ENCODE results near the gene TNIK.
"Not testable (repeated sequence)": the region's sequence is repeated elsewhere in the genome, so short reads cannot be mapped to it uniquely, and the experiment has no call there.

Gene TNIK

GRCh38 chr3:171156401-171157010 is 303.7 kb downstream of the TNIK start:
- DNase-seq: no peak

GRCh38 chr3:171155122-171155700 is 305.0 kb downstream of the TNIK start:
- DNase-seq: no peak

DNA sequence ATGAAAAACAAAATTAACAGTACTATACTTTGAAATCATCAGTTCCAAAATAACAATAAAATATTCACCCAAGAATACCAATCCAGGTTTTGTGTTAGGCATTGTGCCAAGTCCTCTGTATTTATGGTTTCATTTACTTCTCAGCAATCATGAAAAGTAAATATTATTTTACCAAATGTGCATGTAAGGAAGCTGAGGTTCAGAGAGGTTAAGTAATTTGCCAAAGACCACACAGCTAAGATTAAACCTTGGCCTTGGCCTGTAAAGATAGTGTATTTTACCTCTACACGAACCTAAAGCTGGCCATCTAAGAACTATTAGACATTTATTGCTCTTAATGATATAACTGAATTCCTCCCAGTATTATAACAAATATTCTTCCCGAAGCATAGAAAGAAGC is 309.3 kb downstream of the TNIK start:
- no peak for DNase-seq

DNA sequence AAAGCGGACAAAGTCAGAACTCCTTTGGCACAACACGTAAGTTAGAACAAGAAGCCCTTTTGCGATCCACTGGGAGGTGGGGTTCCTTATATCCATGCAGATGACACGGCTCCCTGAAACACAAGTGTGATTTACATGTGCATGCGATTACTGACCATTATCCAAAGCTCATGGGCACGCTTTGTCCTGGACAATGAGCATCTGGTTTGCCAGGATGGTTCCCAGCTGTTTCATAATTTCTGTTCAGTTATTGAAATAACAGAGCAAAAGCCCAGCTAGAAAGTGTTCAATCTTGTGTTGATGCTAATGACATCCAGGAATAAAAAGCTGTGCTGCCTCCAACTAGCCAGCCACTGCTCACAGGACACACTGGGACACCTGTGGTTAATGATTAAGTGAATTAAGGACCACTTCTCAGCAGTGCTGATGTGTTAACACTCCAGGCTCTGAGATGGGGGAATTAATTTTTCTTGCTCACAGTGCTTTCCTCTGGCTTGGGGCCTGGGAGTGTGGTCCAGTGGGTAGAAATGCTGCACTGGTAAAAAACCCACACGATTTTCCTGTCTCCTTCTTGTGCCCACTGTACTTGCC is 310.6 kb downstream of the TNIK start:
- no peak for DNase-seq

GRCh38 chr3:171145798-171146197 is 314.4 kb downstream of the TNIK start:
- no peak for DNase-seq

- no peak for DNase-seq
Measured at GRCh38 chr3:171142985-171143384, 317.2 kb downstream of the TNIK start.

DNA sequence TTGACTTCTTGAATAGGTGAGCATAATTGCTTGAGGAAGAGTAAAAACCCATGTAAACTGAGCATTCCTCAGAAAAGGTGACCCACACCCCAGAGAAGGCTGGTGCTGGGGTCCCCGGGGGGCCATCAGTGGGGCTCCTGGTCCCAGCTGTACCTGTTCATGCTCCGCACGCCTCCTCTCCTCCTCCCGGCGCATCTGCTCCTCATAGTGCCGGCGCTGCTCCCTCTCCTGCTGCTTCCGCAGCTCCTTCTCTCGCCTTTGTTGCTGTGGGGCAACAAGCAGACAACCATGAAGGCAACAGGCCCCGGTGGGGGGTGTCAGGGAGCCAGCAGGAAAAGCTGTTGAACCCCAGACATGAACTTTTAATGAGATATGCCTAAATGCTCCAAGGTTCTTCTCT is 320.0 kb downstream of the TNIK start:
- no peak for DNase-seq

- no peak for DNase-seq
Measured at GRCh38 chr3:171138027-171138426, 322.2 kb downstream of the TNIK start.

DNA sequence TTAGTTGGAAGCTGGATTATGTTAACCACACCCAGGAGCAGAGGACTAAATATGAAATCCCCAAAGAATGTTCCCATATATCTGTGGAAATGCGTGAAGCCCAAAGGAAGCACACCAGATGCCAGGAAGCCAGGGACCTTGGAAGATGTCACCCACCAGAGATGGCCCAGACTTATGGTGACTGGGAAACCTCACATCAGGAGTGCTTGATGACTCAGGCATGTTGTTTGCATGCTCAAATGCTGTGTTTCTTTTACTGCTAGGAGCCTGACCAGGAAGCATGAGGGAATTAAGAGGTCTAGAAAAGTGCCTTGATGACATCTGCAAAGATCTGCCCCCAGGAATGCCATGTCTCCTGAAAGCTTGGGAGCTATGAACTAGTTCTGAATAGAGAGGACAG is 324.7 kb downstream of the TNIK start:
- no peak for DNase-seq

DNA sequence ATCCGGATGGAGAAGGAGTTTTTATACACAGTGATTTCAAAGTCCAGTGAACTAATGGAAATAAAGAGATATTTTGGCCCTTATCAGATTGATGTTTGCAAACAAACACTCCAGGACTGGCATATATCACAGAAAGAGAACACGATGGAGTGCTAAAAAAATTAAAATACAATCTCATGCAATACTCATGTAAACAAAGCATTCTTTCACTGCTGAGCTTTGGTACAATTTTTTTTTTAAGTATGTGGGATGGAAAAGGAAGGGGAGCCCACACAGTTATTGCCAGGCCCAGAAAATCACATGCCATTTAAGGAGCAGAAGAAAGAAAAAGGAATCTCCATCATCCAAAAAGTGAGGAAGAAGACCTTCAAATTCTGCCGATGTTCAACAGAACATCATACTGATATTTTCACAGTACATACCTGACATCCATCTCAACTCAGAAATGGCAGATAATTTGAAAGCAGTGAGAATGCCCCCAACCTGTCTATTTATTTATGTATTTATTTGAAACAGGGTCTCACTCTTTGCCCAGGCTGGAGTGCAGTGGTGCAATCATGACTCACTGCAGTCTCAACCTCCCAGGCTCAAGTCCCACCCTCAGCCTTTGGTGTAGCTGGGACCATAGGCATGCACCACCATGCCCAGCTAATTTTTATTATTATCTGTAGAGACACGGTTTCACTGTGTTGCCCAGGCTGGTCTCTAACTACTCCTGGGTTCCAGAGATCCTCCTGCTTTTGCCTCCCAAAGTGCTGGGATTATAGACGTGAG is 326.2 kb downstream of the TNIK start:
- DNase-seq: no peak

DNA sequence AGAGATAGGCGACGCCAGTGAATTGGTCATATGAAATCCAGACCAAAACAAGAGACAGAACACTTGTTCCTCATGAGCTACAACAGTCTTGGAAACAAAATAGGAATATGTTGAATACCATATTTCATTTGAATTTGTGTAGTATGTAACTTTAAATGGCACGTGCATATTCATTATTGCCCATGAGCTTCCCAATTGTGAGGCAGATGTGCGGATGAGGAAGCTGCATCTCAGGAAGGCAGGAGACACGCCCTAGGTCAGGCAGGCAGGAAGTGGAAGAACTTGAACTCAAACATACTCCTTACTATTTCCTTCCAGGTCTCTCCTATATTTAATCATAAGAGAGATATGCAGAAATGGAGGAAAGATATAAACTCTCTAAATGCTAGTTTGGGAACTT is 326.9 kb downstream of the TNIK start:
- no peak for DNase-seq

DNA sequence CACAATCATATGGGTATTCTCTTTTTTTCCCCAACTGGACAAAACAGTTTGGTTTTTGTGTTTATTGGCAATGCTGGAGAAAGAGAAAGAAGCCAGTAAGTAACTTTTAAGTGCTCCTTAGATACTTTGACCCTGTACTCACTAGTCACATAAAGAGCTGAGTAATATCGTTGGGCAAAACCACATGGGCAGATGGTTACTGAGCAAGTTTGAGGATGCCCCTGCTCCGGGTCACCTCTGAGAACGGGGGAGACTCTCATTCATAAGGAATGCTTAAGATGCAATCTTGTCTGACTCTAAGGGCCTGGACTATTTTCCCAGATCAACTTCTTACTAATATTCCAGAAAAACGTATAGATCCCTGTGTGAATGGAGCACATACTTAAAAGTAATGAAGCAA is 327.3 kb downstream of the TNIK start:
- DNase-seq: no peak

GRCh38 chr3:171129827-171130226 is 330.4 kb downstream of the TNIK start:
- DNase-seq: no peak

DNA sequence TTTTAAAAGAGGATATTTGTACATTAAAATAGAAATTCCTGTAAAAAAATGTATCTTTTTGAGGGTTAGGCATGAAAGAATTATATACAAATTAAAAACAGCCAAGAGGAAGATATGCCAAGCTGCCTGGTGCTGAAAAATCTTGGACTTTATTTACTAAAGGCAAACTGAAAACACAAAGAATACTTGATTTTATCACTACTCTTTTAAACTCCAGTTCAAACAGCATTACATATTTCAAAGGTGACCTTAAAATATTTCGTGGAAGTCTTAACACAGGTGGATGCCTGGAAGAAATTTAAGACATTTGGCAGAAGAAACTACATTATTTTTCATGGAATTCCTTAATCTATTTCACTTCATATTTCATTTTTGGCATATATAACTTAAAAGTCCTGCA is 332.6 kb downstream of the TNIK start:
- DNase-seq: no peak

GRCh38 chr3:171126478-171127209 is 333.6 kb downstream of the TNIK start:
- DNase-seq: no peak

DNA sequence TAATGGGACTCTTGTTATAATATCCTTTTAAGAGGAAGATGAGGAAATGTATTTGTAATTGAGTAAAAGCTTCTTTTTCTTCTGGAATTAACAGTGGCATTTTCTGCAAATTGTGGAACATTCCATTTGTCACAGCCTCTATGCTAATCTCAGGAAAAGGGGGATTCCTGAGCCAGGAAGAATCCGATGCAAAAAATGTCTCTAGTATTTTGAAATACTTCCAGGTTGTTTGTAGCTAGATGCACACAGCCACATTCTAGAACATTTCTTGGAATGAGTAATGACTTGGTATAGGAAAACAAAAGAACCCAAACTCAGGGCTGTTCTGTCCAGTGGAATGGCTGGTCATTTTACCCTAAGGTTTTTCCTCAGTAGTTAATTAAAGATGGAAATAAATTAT is 335.2 kb downstream of the TNIK start:
- no peak for DNase-seq

DNA sequence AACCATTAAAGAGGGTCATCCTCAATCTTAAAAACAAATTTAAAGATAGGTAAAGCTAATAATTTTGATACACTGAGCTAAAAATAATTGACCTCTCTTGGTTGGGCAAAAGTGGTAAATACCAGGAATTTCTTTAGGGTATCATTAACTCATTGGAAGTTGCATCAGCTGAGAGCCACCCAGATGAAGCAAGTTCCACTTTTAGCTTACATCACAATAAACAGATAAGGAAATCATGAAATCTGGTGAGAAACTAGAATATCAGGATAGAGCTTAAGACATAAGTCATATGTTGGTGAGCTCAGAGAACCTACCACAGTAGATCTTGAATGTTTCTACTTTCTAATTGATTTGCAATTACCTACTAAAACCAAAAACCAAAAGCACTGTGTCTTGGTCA is 336.3 kb downstream of the TNIK start:
- no peak for DNase-seq

- DNase-seq: no peak
Measured at GRCh38 chr3:171122861-171123260, 337.3 kb downstream of the TNIK start.

DNA sequence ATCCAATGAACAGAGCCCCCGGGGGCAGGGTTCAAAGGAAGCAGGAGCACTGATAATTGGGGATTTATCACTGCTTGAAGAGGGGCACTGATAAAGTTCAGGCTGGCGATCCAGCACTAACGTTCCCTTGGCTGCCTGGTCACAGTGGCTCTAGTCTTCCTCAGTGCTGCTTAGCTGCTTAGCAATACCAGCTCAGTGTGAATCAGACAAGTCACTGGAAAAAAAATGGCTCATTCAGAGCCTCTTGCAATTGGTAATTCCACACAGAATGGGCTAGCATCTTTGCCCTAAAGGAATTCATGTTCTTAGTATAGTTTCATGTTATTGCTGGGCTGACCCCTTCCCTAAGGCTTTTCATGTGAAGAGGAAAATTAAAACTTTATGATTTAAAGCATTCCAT is 338.0 kb downstream of the TNIK start:
- no peak for DNase-seq

DNA sequence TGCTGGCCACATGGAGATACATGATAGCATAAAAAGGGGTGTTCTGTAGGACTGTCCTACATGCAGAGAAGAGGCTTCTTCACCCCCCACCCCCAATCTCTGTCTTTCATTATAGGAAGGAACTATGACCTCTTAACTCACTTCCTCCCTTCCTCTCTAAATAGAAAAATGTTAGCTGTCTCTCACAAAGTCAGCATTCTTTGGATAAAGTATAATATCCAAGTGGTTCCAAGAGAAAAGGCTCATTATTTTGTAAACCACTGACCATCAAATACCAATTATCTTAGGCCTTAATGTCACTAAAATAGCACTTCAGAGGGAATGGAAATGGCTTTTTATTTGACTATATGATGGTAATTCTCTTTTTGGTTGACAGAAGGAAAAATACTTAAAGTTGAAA is 338.4 kb downstream of the TNIK start:
- no peak for DNase-seq

DNA sequence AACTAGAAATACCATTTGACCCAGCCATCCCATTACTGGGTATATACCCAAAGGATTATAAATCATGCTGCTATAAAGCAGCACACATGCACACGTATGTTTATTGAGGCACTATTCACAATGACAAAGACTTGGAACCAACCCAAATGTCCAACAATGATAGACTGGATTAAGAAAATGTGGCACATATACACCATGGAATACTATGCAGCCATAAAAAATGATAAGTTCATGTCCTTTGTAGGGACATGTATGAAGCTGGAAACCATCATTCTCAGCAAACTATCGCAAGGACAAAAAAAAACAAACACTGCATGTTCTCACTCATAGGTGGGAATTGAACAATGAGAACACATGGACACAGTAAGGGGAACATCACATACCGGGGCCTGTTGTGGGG is 340.8 kb downstream of the TNIK start:
- not testable (repeated sequence) for DNase-seq

- not testable (repeated sequence) for DNase-seq
Measured at GRCh38 chr3:171118993-171119392, 341.2 kb downstream of the TNIK start.

DNA sequence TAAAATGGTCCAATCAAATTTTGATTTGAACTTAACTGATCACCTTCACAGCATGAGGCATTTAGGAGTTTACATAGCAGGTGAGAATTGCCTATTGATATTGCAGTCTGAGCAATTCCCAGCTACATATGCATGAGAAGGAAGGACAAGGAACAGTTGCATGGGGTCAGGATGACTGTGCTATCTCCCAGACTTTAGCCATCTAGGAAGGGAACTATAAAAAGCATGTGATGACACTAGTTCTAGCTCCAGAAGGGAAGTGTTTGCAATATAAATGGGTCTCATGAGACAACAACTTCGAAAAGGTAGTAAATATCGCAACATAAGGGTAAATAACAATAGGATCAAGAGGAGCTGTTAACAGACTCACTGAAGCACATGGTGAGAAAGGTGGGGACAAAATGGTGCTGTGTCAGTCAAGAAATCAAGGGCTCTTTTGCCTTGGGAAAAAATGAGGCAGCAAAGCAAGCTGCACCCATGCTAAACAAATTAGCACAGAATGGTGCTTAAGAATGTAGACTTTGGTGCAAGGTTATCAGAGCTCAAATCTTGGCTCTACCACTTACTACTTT is 343.3 kb downstream of the TNIK start:
- no peak for DNase-seq

Measured in NCI-H1436 treated with DMSO at 0.1 percent for 48 hours (cell line).